K562 (cell line): ENCODE results near the gene CCDC9. TPM values are rescaled to one million over a fixed set of nuclear protein-coding genes. Genes with fewer than 3 reads are reported as not detected.
A peak's percentile ranks its signal among the peaks of the same experiment; 100 is the strongest.

ENCODE experiments used
- BACH1 ChIP-seq: fragments of 200-800 bp; sonication (Bioruptor generic); IDR thresholded peaks from 2 replicates; pipeline ENCODE4 v1.6.1; 2016; ENCODE audit warnings: missing genetic modification characterization, missing compliant biosample characterization
- BRCA1 ChIP-seq, 2 experiments: fragments of 450-650 bp in 1 of 2; sonication (generic) in 1 of 2; formaldehyde crosslinking in 1 of 2; IDR thresholded peaks; 2 replicates each; pipeline versions ENCODE4 v1.5.0 to v1.6.1; 2017 to 2020; ENCODE audit warnings: mild to moderate bottlenecking in 1 of 2, missing genetic modification reagents in 1 of 2
- CREB1 ChIP-seq, 2 experiments: sonication (generic) in 1 of 2; formaldehyde crosslinking in 1 of 2; IDR thresholded peaks; 2 replicates each; pipeline versions ENCODE4 v1.6.1 to v1.8.0; 2012 to 2022; ENCODE audit warnings: inconsistent platforms in 1 of 2, mild to moderate bottlenecking in 1 of 2, missing genetic modification reagents in 1 of 2, moderate library complexity in 1 of 2
- DIDO1 ChIP-seq: fragments of 450-650 bp; IDR thresholded peaks from 2 replicates; pipeline ENCODE4 v1.6.1; 2016; ENCODE audit warnings: low read depth, missing biosample characterization, missing genetic modification characterization
- FOSL1 ChIP-seq: fragments of 200-800 bp; sonication (Bioruptor generic); conservative IDR thresholded peaks from 2 replicates; pipeline ENCODE4 v1.6.1; 2016; ENCODE audit warnings: missing genetic modification characterization, missing compliant biosample characterization
- HMGN3 ChIP-seq: IDR thresholded peaks from 2 replicates; pipeline ENCODE4 v1.6.1; 2011; ENCODE audit warnings: borderline replicate concordance, low read depth, mild to moderate bottlenecking, mixed read lengths, low read length; ENCODE audit not compliant: insufficient read length; ENCODE audit errors: extremely low read depth
- JUN ChIP-seq, 2 experiments: sonication (generic) in 1 of 2; formaldehyde crosslinking in 1 of 2; IDR thresholded peaks; 2 replicates each; pipeline versions ENCODE4 v1.6.1 to v1.8.0; 2012 to 2022; ENCODE audit warnings: borderline replicate concordance in 2 of 2, mild to moderate bottlenecking in 2 of 2, improper control_type of control experiment in 1 of 2, low read depth in 1 of 2, low read length in 1 of 2, missing genetic modification reagents in 1 of 2
- L3MBTL2 ChIP-seq: fragments of 450-650 bp; IDR thresholded peaks from 2 replicates; pipeline ENCODE4 v1.6.1; 2016; ENCODE audit warnings: mild to moderate bottlenecking, moderate library complexity
- MEF2D ChIP-seq: conservative IDR thresholded peaks from 2 replicates; pipeline ENCODE4 v1.6.1; 2016; ENCODE audit warnings: low read depth, missing genetic modification characterization, missing compliant biosample characterization
- PHTF2 ChIP-seq: fragments of 250-450 bp; sonication (Bioruptor Pico); IDR thresholded peaks from 2 replicates; pipeline ENCODE4 v1.5.0; 2021; ENCODE audit warnings: mild to moderate bottlenecking
- POU5F1 ChIP-seq: fragments of 150-350 bp; IDR thresholded peaks from 2 replicates; pipeline ENCODE4 v1.6.1; 2014; ENCODE audit warnings: borderline replicate concordance, low read length, low read depth, mild to moderate bottlenecking; ENCODE audit not compliant: partially characterized antibody
- RB1 ChIP-seq: fragments of 450-650 bp; IDR thresholded peaks from 2 replicates; pipeline ENCODE4 v1.6.1; 2017; ENCODE audit warnings: low read depth, mild to moderate bottlenecking
- RREB1 ChIP-seq: fragments of 250-450 bp; sonication (Bioruptor Pico); IDR thresholded peaks from 2 replicates; pipeline ENCODE4 v1.4.0; 2020
- SRSF7 ChIP-seq: fragments of 200-400 bp; formaldehyde crosslinking; optimal IDR thresholded peaks from 2 replicates; pipeline ENCODE3; 2017; ENCODE audit warnings: mild to moderate bottlenecking, low read depth, low read length
- SRSF9 ChIP-seq: fragments of 200-400 bp; formaldehyde crosslinking; IDR thresholded peaks from 2 replicates; pipeline ENCODE4 v1.6.1; 2017; ENCODE audit warnings: low read depth, low read length, borderline replicate concordance
- ZNF347 ChIP-seq: fragments of 450-650 bp; formaldehyde crosslinking; IDR thresholded peaks from 2 replicates; pipeline ENCODE4 v1.4.0; 2020; ENCODE audit warnings: low read depth, mild to moderate bottlenecking, moderate library complexity
- polyA plus RNA-seq, 8 experiments: library from polyadenylated mRNA; depleted of rRNA in 4 of 8; stranded (reverse) in 5 of 8; unstranded in 3 of 8; fragments of >200 nt; fragmentation: Nextera tagmentation in 2 of 8; fragmentation: Illumina TruSeq in 1 of 8; extraction: Ambion mirVana in 2 of 8; extraction: Trizol in 1 of 8; gene quantifications; 2 replicates each; pipeline versions ENCODE4 v1.2.1 to v1.2.3, GENCODE V29; 2011 to 2014; ENCODE audit warnings: inconsistent platforms in 1 of 8, missing spikeins in 1 of 8
- total RNA-seq, 7 experiments: library from RNA; depleted of rRNA in 6 of 7; stranded (reverse); fragments of >200 nt in 6 of 7; fragmentation: Illumina TruSeq in 2 of 7; extraction: Trizol in 2 of 7; gene quantifications; 2 replicates each; pipeline versions ENCODE4 v1.2.1 to v1.2.3, GENCODE V29; 2011 to 2021; ENCODE audit warnings: low replicate concordance in 1 of 7
- TF ChIP-seq, protein P1 (sequence below): sonication (generic); formaldehyde crosslinking; IDR thresholded peaks from 2 replicates; pipeline ENCODE4 v1.9.0; 2022; ENCODE audit warnings: mild to moderate bottlenecking, missing genetic modification reagents
- TF ChIP-seq, protein P2 (sequence below): fragments of 450-650 bp; IDR thresholded peaks from 2 replicates; pipeline ENCODE4 v1.6.1; 2016; ENCODE audit warnings: low read depth, mild to moderate bottlenecking, moderate library complexity

The CCDC9 gene
- total and polyA plus RNA-seq, 9 of the 15 experiments (the other 6 are each of a cell fraction or from before 2014, with no cell fraction given): 0.23 to 38.6 (median 8.4) TPM

DNA sequence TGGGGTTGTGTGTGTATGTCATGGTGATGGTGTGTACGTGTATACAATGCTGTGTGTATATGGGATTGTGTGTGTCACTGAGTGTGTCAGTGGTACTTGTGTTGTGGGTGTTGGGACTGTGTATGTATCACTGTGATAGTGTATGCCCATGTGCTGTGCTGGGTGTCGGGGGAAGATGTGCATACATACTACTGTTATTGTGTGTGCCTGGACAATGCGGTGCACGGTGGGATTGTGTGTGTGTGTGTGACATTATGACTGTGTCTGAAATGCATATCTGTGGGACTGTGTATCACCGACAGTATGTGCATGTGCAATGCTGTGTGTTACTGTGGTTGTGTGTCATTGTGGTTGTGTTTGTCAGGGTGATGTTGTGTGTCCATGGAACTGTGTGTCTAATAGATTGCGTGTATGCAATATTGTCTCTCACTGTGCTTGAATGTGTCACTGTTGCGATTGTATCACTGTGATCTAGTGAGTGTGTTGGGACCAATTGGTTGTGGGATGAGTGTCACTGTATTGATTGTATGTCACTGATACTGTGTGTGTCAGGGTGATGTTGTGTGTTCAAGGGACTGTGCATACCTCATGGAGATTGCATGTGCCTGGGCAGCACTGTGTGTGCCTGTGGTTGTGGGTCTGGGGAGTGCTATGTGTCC lies 14.3 kb upstream of the CCDC9 start (continued):
- TF ChIP-seq FOSL1: no peak
- no peak for TF ChIP-seq ZNF347
- TF ChIP-seq RREB1 (CRISPR knock-in tag): no peak
- TF ChIP-seq JUN (IDR thresholded peaks at IDR 0.05; ENCODE audit: borderline replicate concordance, low read depth, low read length): no peak
- TF ChIP-seq JUN (CRISPR knock-in tag; IDR thresholded peaks at IDR 0.05; ENCODE audit: borderline replicate concordance): peak; percentile 38; the same call in 1 of the 2 replicates
- no peak for TF ChIP-seq POU5F1
- TF ChIP-seq, protein P1, sequence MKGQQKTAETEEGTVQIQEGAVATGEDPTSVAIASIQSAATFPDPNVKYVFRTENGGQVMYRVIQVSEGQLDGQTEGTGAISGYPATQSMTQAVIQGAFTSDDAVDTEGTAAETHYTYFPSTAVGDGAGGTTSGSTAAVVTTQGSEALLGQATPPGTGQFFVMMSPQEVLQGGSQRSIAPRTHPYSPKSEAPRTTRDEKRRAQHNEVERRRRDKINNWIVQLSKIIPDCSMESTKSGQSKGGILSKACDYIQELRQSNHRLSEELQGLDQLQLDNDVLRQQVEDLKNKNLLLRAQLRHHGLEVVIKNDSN (CRISPR knock-in tag): peak; percentile 44
- TF ChIP-seq L3MBTL2: no peak
- TF ChIP-seq MEF2D: 0 out of 2 replicates have a peak, but pooled peaks have one; percentile 17
- TF ChIP-seq BRCA1 (IDR thresholded peaks at IDR 0.05): no peak
- TF ChIP-seq BRCA1 (CRISPR knock-in tag; IDR thresholded peaks at IDR 0.05): no peak
- no peak for TF ChIP-seq RB1
- no peak for TF ChIP-seq DIDO1
- TF ChIP-seq HMGN3: no peak
- TF ChIP-seq CREB1 (IDR thresholded peaks at IDR 0.05): no peak
- TF ChIP-seq CREB1 (CRISPR knock-in tag; IDR thresholded peaks at IDR 0.05): peak; percentile 44; the same call in 1 of the 2 replicates
- TF ChIP-seq BACH1 (tag): no peak
- TF ChIP-seq, protein P2, sequence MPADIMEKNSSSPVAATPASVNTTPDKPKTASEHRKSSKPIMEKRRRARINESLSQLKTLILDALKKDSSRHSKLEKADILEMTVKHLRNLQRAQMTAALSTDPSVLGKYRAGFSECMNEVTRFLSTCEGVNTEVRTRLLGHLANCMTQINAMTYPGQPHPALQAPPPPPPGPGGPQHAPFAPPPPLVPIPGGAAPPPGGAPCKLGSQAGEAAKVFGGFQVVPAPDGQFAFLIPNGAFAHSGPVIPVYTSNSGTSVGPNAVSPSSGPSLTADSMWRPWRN: no peak
- no peak for TF ChIP-seq SRSF9
- TF ChIP-seq PHTF2 (CRISPR knock-in tag): no peak
- TF ChIP-seq SRSF7: no peak
